SU-DHL-6 (cell line): Measurements from ENCODE around the gene C6orf118.

ENCODE experiments used
- H2AFZ ChIP-seq: fragments of 200-600 bp; sonication (generic); 2 replicates; pipeline ENCODE4 v1.6.1; 2014; ENCODE audit warnings: low read depth, mild to moderate bottlenecking, moderate library complexity, mixed read lengths, antibody characterized with exemption, low read length; ENCODE audit not compliant: severe bottlenecking
- H3F3A ChIP-seq: fragments of 200-600 bp; shearing (Covaris generic); 2 replicates; pipeline ENCODE4 v1.6.0; 2016; ENCODE audit warnings: antibody characterized with exemption, mild to moderate bottlenecking; ENCODE audit not compliant: insufficient read depth
- H3K27ac ChIP-seq: fragments of 200-600 bp; sonication (generic); 2 replicates; pipeline ENCODE4 v1.5.1; 2016; ENCODE audit warnings: low read depth, mild to moderate bottlenecking, low read length, moderate library complexity, mixed read lengths
- H3K27me3 ChIP-seq: fragments of 200-600 bp; sonication (generic), shearing (Covaris generic); 2 replicates; pipeline ENCODE4 v1.6.0; 2014; ENCODE audit warnings: mild to moderate bottlenecking, low read length
- H3K36me3 ChIP-seq: fragments of 200-600 bp; sonication (generic); 2 replicates; pipeline ENCODE4 v1.6.1; 2014; ENCODE audit warnings: mild to moderate bottlenecking, low read length, mixed read lengths
- H3K4me2 ChIP-seq: fragments of 300-600, 200-600 bp; shearing (Covaris generic), sonication (generic); 2 replicates; pipeline ENCODE4 v1.6.0; 2014; ENCODE audit warnings: low read length, low read depth, mild to moderate bottlenecking; ENCODE audit not compliant: poor library complexity, severe bottlenecking
- H3K4me3 ChIP-seq: fragments of 200-600 bp; sonication (generic); 2 replicates; pipeline ENCODE4 v1.5.1; 2014; ENCODE audit warnings: antibody characterized with exemption, low read length, mild to moderate bottlenecking, mixed read lengths; ENCODE audit not compliant: insufficient read depth, poor library complexity, severe bottlenecking
- H3K79me2 ChIP-seq: fragments of 200-600 bp; sonication (generic); 2 replicates; pipeline ENCODE4 v1.6.1; 2014; ENCODE audit warnings: mild to moderate bottlenecking, low read length, moderate library complexity; ENCODE audit not compliant: insufficient read depth
- H3K9ac ChIP-seq: fragments of 200-600 bp; sonication (generic); 2 replicates; pipeline ENCODE4 v1.7.0; 2014; ENCODE audit warnings: mild to moderate bottlenecking, low read length
- H3K9me2 ChIP-seq: fragments of 200-600 bp; sonication (generic); replicated peaks from 2 replicates; pipeline ENCODE4 v1.6.1; 2014; ENCODE audit warnings: low read length; ENCODE audit not compliant: insufficient read depth
- H3K9me3 ChIP-seq: fragments of 200-600 bp; sonication (generic); 2 replicates; pipeline ENCODE4 v1.6.1; 2014; ENCODE audit warnings: low read length, mixed read lengths; ENCODE audit not compliant: insufficient read depth
- H4K20me1 ChIP-seq: fragments of 200-600 bp; sonication (generic); 2 replicates; pipeline ENCODE4 v1.6.1; 2014; ENCODE audit warnings: low read depth, mild to moderate bottlenecking, antibody characterized with exemption, low read length, moderate library complexity, mixed read lengths
- CTCF ChIP-seq: fragments of 200-600 bp; sonication (generic); IDR thresholded peaks from one replicate; pipeline ENCODE4 v1.5.1; 2017; ENCODE audit warnings: antibody characterized with exemption, mild to moderate bottlenecking, low read length, moderate library complexity; ENCODE audit not compliant: insufficient read depth, poor library complexity, severe bottlenecking
- EZH2phosphoT487 ChIP-seq: fragments of 200-600 bp; sonication (generic), shearing (Covaris generic); conservative IDR thresholded peaks from 2 replicates; pipeline ENCODE4 v1.6.1; 2018; ENCODE audit warnings: mild to moderate bottlenecking, antibody characterized with exemption, low read length, moderate library complexity, mixed read lengths

C6orf118 gene

GRCh38 chr6:165300422-165300936, 8.9 kb downstream of the C6orf118 start:
- Histone ChIP-seq H3K4me2 (no peak overlapping the region), H3F3A (no peaks in the 10 kb centered on the region), H3K9me3 (no peaks in the 10 kb centered on the region), H3K9me2 (no peaks in the 10 kb centered on the region), H3K27ac (no peak overlapping the region), H3K36me3 (no peaks in the 10 kb centered on the region), H2AFZ (no peak overlapping the region), H3K79me2 (no peaks in the 10 kb centered on the region), H3K9ac (no peak overlapping the region), H3K4me3 (no peak overlapping the region), H4K20me1 (no peaks in the 10 kb centered on the region), H3K27me3 (no peaks in the 10 kb centered on the region)
- no peak for TF ChIP-seq CTCF
- TF ChIP-seq EZH2phosphoT487, result no peak

- Histone ChIP-seq H3K27ac (no peak overlapping the region), H3K4me3 (no peak overlapping the region), H3K36me3 (no peaks in the 10 kb centered on the region), H3F3A (no peaks in the 10 kb centered on the region), H3K4me2 (no peak overlapping the region), H3K9me2 (no peaks in the 10 kb centered on the region), H3K9ac (no peak overlapping the region), H2AFZ (no peak overlapping the region), H4K20me1 (no peaks in the 10 kb centered on the region), H3K9me3 (no peaks in the 10 kb centered on the region), H3K79me2 (no peaks in the 10 kb centered on the region), H3K27me3 (no peaks in the 10 kb centered on the region)
- no peak for TF ChIP-seq EZH2phosphoT487
- no peak for TF ChIP-seq CTCF
These were observed 10.5 kb downstream of the C6orf118 start for GRCh38 chr6:165298875-165299274.

- no peak overlapping the region for H2AFZ ChIP-seq
- H3K79me2 ChIP-seq, result no peaks in the 10 kb centered on the region
These were observed 11.0 kb downstream of the C6orf118 start for GRCh38 chr6:165298402-165298801.

More at GRCh38 chr6:165298402-165298801, 11.0 kb downstream of the C6orf118 start:
- H3K27ac ChIP-seq, result no peak overlapping the region
- H3K9me2 ChIP-seq, result no peaks in the 10 kb centered on the region
- H4K20me1 ChIP-seq, result no peaks in the 10 kb centered on the region
- H3K4me3 ChIP-seq, result no peak overlapping the region
- H3K36me3 ChIP-seq, result no peaks in the 10 kb centered on the region
- no peaks in the 10 kb centered on the region for H3K9me3 ChIP-seq
- H3K27me3 ChIP-seq, result no peaks in the 10 kb centered on the region
- no peak overlapping the region for H3K4me2 ChIP-seq
- TF ChIP-seq EZH2phosphoT487 (no peak), CTCF (no peak)
- no peak overlapping the region for H3K9ac ChIP-seq
- no peaks in the 10 kb centered on the region for H3F3A ChIP-seq
